ENCODE results near the gene PIGH.

The PIGH gene

DNA sequence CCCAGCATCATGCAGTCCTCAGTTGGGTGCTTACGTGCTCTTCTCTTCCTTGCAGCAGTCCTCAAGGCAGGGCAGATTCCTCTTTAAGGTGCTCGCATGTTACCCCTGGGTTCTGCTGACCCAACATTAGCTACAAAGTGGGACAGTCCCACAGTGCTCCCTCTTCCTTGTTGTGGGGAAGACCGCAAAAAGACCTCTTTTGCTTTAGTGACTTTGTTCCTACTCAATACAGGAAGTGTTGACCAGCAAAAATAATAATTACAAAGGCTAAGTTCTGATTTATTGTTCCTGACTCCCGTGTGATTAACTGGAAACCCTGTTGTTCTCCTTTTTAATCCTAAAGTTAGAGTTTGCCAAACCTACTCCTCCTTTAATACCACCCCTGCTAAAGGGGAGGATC, 13.7 kb downstream of the PIGH start:
- no peak for DNase-seq
- Histone ChIP-seq H3K36me3 (peaks cover 6% of the 10 kb centered on the region), H3K27ac (no peak overlapping the region), H3K9me3 (ENCODE audit: severe bottlenecking) (no peaks in the 10 kb centered on the region), H3K27me3 (ENCODE audit: insufficient read depth, low read depth, severe bottlenecking) (no peaks in the 10 kb centered on the region), H3K4me3 (ENCODE audit: low read depth, low read length) (no peak overlapping the region)
- no peak for TF ChIP-seq CTCF (IDR thresholded peaks at IDR 0.05; ENCODE audit: low read depth, low read length)

DNA sequence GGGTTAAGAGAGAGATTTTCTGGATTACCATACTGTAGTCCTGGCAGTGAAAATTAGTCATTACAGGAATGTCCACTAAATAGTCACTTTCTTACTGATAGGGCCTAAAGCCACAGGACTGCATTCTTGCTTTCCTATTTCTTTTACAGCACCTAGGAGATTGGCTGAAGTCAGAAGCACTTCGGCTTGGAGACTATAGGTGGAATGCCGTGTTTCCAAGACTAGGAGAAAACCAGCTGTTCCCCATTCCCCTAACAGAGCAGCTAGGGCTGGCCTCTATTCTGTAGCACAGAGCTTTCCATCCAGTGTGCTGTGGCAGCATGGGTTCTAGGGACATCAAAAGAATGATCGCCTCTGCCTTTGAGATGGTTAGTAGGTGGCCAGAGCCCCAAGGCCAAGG, 15.1 kb downstream of the PIGH start:
- TF ChIP-seq CTCF (IDR thresholded peaks at IDR 0.05; ENCODE audit: low read depth, low read length): no peak
- no peak overlapping the region for H3K27ac ChIP-seq
- DNase-seq: no peak
- no peaks in the 10 kb centered on the region for H3K27me3 ChIP-seq (ENCODE audit: insufficient read depth, low read depth, severe bottlenecking)
- H3K9me3 ChIP-seq (ENCODE audit: severe bottlenecking): no peaks in the 10 kb centered on the region
- no peak overlapping the region for H3K4me3 ChIP-seq (ENCODE audit: low read depth, low read length)
- no peaks in the 10 kb centered on the region for H3K36me3 ChIP-seq

DNA sequence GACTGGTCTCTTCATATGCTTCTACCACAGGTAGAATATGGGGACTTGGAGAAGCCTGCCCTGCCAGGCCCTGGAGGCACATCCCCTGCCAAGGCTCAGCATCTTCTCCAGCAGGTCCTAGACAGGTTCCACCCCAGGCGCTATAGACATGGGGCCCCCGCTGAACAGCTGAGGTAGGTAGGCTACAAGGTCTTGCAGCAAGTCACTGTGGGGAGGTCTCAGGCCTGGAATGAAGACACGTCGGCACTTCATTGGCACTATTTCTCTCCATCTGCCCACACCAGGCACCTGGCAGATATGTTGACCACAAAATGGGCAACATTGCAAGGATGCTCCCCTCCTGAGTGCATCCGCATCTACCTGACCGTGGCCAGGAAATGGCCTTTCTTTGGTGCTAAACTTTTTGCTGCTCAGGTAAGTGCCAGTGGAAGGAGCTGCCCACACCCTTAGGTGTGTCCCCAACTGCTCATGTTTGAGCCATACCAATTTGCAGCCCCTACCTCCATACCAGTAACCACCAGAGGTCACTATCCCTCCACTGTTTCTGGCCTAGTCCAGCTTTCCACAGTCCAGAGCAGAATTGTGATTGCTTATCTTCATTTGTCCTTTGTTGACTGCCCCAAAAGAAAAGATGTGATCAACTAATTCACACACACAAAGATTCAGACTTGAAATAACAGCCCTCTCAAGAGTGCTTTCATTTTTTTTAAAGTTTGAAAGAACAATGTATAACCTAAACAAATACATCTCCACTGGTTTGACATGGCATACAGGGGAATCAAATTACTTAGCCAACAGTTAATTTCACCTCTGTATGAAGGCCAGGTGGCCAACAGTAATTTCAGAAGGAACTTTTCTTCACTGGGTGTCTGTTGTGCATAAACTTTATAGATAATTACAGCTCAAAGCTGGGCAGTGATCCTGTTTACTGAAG, 16.1 kb downstream of the PIGH start:
- peak; percentile 51 for DNase-seq
- peak; percentile 86 for TF ChIP-seq CTCF (IDR thresholded peaks at IDR 0.05; ENCODE audit: low read depth, low read length)

GRCh38 chr14:67582061-67582460, 18.0 kb downstream of the PIGH start:
- Histone ChIP-seq H3K27me3 (ENCODE audit: insufficient read depth, low read depth, severe bottlenecking) (no peaks in the 10 kb centered on the region), H3K9me3 (ENCODE audit: severe bottlenecking) (no peaks in the 10 kb centered on the region), H3K4me3 (ENCODE audit: low read depth, low read length) (no peak overlapping the region), H3K27ac (no peak overlapping the region), H3K36me3 (no peaks in the 10 kb centered on the region)
- TF ChIP-seq CTCF (IDR thresholded peaks at IDR 0.05; ENCODE audit: low read depth, low read length): peak; percentile 45
- DNase-seq: no peak

More for the DNA sequence above, 16.1 kb downstream of the PIGH start:
- Histone ChIP-seq H3K36me3 (no peaks in the 10 kb centered on the region), H3K4me3 (ENCODE audit: low read depth, low read length) (no peak overlapping the region), H3K27ac (no peak overlapping the region), H3K9me3 (ENCODE audit: severe bottlenecking) (no peaks in the 10 kb centered on the region), H3K27me3 (ENCODE audit: insufficient read depth, low read depth, severe bottlenecking) (no peaks in the 10 kb centered on the region)

GRCh38 chr14:67581643-67582042, 18.4 kb downstream of the PIGH start:
- no peak for DNase-seq
- no peak for TF ChIP-seq CTCF (IDR thresholded peaks at IDR 0.05; ENCODE audit: low read depth, low read length)
- Histone ChIP-seq H3K27me3 (ENCODE audit: insufficient read depth, low read depth, severe bottlenecking) (no peaks in the 10 kb centered on the region), H3K36me3 (no peaks in the 10 kb centered on the region), H3K4me3 (ENCODE audit: low read depth, low read length) (no peak overlapping the region), H3K27ac (no peak overlapping the region), H3K9me3 (ENCODE audit: severe bottlenecking) (no peaks in the 10 kb centered on the region)

All from WERI-Rb-1 (cell line).